ENCODE measurements around the gene TIMP1. TPM values are rescaled to one million over a fixed set of nuclear protein-coding genes. Genes with fewer than 3 reads are reported as not detected.

The TIMP1 gene
- total RNA-seq, 1 donor from 2014 or later = 51.4 TPM

Other genes with a start within 250 kb of the TIMP1 start
- gene ZNF157, start 211.9 kb upstream of the TIMP1 start, total RNA-seq = 0.16 TPM
- gene ZNF41, start 99.2 kb upstream of the TIMP1 start, total RNA-seq = 4.2 TPM
- 33.8 TPM for gene ARAF, start 21.2 kb upstream of the TIMP1 start, total RNA-seq
- gene SYN1, start 37.4 kb downstream of the TIMP1 start, total RNA-seq = 0.16 TPM
- gene CFP, start 47.5 kb downstream of the TIMP1 start, total RNA-seq = 0.48 TPM
- 17.5 TPM for gene ELK1, start 68.1 kb downstream of the TIMP1 start, total RNA-seq
- 67.5 TPM for gene UXT, start 76.7 kb downstream of the TIMP1 start, total RNA-seq

All from esophagus mucosa (tissue), 1 donor.